Measurements from ENCODE around the gene SEMA3D.

SEMA3D gene

GRCh38 chr7:85033263-85033662 is 153.6 kb downstream of the SEMA3D start:
- DNase-seq (ENCODE audit: low read depth in 2 of 2): no peak

- no peak for DNase-seq (ENCODE audit: low read depth in 2 of 2)
Measured at GRCh38 chr7:85031475-85031874, 155.4 kb downstream of the SEMA3D start.

GRCh38 chr7:85030893-85031292 is 156.0 kb downstream of the SEMA3D start:
- DNase-seq (ENCODE audit: low read depth in 2 of 2): no peak

- no peak for DNase-seq (ENCODE audit: low read depth in 2 of 2)
Measured at GRCh38 chr7:85025312-85025756, 161.5 kb downstream of the SEMA3D start.

DNA sequence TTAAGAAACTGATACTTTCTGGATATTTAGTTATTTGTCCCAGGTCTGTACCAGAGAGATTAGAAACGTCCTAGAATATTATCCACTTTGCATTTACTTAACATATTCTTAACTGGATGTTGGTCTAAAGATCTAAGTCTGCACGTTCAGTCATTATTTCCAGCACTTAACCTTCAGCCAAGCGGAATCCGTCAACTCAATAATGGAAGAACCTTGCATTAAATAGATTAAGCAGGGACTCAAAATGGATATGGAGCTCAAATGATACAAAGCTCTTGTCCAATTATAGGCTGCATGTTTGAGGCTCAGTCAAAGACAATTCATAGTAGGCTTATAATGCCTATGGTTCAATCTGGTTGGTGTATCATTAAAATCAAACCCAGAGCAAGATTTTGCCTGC is 162.9 kb downstream of the SEMA3D start:
- no peak for DNase-seq (ENCODE audit: low read depth in 2 of 2)

- no peak for DNase-seq (ENCODE audit: low read depth in 2 of 2)
Measured at GRCh38 chr7:85023066-85023712, 163.7 kb downstream of the SEMA3D start.

DNA sequence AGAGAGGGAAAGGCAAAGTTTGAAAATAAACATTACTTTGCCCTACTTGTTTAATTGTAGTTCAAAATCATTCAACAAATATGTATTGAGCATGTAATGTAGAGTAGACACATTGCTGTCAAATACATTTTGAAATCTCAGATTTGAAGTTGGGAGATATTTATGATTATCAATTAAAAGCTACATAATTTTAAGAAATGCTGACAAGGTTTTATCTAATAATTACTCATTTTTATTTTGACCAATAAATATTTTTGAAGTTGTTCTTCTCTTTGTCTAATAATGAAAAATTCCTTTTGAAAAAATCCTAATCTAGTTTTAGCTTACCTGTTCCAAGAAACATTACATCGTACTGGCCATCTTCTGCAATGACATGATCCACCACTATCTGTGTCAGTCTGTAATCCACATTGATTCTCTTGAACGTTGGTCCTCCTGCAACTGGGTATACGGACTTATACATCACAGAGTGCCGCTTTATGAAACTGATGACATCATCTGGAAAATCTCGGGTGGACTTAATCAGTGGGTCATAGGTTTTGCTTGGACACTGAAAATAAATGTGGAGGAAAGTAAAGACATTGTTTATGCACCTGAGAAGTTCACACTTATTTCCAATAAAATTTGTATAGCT is 164.7 kb downstream of the SEMA3D start:
- DNase-seq (ENCODE audit: low read depth in 2 of 2): no peak

DNA sequence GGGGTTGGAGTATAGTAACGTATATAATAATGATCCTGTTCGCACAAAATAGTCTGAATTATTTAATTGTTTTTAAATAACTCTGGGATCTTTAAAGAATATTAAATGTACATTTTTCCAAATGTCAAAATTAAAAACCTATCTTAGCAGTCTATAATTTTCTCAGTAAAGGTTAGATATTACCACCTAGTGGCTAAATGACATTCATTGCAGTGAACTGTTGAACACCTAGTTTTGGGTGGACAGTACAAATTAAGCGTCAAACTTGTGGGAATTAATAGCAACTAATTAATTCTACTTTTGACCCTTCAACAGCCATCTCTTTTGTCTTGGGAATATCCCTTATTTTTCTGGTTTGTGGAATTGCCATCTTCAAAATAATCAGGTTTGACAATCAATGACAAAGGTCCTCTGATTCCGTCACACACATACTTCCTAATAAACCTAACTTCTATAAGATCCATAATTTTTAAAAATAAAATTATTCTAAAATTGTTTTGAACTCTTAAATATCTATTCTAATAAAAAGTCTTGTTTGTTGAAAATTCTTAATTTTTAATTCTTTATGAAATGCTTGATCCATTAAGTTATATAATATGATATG is 165.7 kb downstream of the SEMA3D start:
- DNase-seq (ENCODE audit: low read depth in 2 of 2): no peak

- no peak for DNase-seq (ENCODE audit: low read depth in 2 of 2)
Measured at GRCh38 chr7:85019778-85020177, 167.1 kb downstream of the SEMA3D start.

- DNase-seq (ENCODE audit: low read depth in 2 of 2): no peak
Measured at GRCh38 chr7:85019176-85019575, 167.7 kb downstream of the SEMA3D start.

- DNase-seq (ENCODE audit: low read depth in 2 of 2): no peak
Measured at GRCh38 chr7:85018498-85018897, 168.4 kb downstream of the SEMA3D start.

DNA sequence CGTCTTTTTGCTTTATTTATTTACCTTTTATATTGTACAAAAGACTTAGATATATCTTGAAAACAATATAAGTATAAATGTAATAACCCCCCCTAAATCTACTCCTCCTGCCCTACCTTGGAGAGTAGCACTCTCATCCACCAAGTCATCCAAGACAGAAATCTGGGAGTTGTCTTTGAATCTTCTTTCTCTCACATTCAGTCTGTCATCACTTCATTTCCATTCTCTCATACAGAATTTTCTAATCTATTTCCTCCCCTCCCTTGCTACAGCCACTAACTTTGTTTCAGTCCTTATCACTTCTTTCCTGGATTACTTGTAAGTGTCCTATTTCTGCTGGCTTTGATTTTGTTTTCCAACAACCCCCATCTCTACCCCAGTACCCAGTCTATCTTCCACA is 170.6 kb downstream of the SEMA3D start:
- no peak for DNase-seq (ENCODE audit: low read depth in 2 of 2)

- no peak for DNase-seq (ENCODE audit: low read depth in 2 of 2)
Measured at GRCh38 chr7:85014936-85015660, 171.8 kb downstream of the SEMA3D start.

- no peak for DNase-seq (ENCODE audit: low read depth in 2 of 2)
Measured at GRCh38 chr7:85011127-85011526, 175.7 kb downstream of the SEMA3D start.

DNA sequence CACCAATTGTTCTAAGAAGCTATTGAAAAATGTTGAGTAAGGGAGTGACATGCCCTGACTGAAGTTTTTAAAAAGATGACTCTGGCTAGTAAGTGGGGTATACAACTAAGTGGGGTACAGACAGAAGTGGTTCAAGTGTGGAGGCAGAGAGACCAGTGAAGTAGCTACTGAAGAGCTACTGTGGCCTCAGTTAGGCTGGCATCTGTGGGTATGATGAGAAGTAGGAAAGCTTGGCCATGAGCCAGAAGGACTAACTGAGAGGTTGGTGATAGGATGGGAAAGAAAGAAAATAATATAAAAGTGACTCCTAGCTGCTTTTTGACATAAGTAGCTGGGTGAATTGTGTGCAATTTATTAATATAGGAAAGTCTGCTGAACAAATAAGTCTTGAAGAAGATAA is 176.6 kb downstream of the SEMA3D start:
- DNase-seq (ENCODE audit: low read depth in 2 of 2): no peak

DNA sequence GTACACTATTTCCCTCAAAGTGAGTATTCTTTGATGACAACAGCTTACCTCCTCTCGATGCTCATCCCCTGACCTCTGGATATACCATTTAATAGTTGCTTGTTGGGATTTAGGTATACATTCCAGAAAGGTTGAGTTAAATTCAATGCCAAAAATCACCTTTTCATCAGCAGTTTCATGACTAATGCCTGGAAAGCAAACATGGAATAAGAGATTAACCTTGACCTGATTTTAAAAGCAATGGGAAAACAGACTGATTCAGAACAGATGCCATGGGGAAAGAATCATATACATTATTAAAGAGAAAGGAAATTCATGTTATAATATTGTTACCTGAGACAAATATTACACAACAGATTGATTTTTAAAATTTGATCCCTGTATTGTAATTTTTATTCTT is 180.1 kb downstream of the SEMA3D start:
- DNase-seq (ENCODE audit: low read depth in 2 of 2): no peak

DNA sequence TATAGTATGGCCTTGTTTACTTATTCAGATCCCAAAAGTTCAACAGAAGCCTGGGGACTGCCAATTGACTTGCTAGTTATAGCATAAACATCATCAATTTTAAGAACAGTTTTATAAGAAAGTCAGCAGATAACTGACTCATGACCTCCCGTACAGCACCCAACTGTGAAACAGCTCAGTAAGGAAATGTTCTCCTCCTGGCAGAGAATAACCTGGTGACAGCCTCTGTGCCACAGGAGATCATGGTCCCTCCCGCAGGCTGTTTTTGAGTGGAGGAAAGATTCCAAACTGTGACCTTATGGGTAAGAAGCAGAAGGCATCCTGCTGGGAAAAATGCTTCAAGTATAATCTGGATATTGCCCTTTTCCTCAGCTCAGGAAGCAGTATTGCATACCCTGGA is 182.5 kb downstream of the SEMA3D start:
- DNase-seq (ENCODE audit: low read depth in 2 of 2): no peak

DNA sequence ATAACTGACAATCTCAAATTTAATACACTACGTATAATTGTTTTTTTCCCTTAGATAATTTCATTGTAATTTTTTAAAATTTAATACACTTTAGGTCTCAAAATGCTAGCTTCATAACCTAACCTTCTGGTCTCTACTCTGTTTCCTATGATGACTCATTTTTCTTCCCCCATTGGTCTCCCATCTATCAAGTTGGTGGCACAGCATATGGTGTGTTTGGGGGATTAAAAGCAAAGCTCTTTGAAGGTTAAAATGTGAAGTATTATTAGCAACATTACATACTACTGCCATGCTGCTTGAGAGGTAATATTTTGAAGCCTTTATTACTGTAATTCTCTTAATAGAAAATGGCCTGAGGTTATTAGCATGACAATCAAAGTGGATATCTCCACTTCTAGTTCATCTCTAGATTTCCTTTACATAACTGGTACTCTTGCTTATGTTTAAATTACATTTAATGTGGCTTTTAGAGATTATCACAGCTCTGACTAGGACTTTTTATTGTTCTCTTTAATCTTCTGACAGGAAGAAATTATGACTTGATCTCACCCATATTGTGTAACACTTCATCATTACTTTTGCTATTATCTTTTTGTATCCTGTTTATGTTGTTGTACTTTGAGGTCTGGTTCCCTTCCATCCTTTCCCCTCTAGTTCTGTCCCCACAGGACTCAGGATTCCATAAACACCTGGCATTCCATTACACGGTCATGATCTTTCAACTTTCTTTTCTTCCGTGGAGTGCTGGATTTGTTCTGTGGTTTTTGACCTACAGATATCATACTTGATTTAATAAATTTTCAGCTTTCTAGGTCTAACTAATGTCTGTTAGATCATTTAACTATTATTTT is 185.1 kb downstream of the SEMA3D start:
- no peak for DNase-seq (ENCODE audit: low read depth in 2 of 2)

DNA sequence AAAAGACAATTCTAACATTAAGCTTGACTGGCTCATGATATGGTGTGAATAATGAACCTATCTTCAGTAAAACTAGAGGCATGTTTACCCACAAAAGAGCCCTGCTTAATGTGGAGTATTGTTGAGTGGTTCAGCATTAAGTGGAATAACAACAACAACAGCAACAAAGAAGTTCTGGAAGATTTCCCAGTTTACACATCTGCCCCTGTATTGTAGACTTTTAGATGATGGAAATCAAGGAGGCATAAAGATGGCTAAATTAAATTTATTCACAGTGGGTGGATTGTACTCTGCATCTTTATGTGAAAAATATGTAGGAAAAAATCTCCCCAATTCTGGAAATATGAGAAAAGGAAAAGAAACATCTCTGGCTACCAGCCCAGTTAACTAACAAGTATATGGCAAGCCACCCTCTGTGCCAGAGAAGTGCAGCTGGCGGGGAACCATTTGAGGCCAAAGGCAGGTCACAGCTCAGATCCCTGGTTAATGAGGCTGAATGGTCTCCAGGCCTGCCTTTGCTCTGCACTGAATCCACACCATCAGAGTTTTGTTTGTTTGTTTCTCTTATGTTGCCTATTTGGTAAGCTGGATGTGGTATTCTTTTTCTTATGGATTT is 186.0 kb downstream of the SEMA3D start:
- DNase-seq (ENCODE audit: low read depth in 2 of 2): no peak

DNA sequence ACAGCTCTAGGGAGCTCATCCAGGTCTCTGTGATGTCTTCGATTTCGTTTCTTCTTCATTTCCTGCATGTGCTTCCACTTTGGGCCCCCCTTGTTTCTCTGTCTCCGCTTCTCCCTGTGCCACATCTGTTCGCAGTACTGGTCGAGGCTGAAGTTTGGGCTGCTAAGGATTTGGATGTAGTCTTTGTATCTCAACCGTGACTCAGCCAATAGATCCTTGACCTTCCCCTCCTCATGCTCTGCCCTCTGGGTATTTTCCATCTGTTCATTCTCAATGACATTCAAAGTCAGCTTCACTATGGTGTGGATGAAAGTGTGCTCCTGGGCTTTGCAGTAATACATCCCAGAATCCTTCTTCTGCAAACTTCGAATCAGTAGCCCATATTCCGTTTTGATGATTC is 187.4 kb downstream of the SEMA3D start:
- DNase-seq (ENCODE audit: low read depth in 2 of 2): no peak

- DNase-seq (ENCODE audit: low read depth in 2 of 2): no peak
Measured at GRCh38 chr7:84998665-84999064, 188.2 kb downstream of the SEMA3D start.

All from stimulated activated CD4-positive, alpha-beta T cell treated with anti-CD3 and anti-CD28 coated beads, Interleukin-4, amount 100 ng/mL, for 48 hours (primary cell).